HepG2 (cell line): Measurements from ENCODE around the gene MFSD12. TPM values are rescaled to one million over a fixed set of nuclear protein-coding genes. Genes with fewer than 3 reads are reported as not detected.
A peak's percentile ranks its signal among the peaks of the same experiment; 100 is the strongest.

Source experiments
- DPF2 ChIP-seq: sonication (generic); formaldehyde crosslinking; IDR thresholded peaks from 2 replicates; pipeline ENCODE4 v1.4.0; 2020; ENCODE audit warnings: mild to moderate bottlenecking, low read depth, missing genetic modification reagents, borderline replicate concordance
- GATAD1 ChIP-seq: IDR thresholded peaks from 2 replicates; pipeline ENCODE4 v1.6.1; 2016; ENCODE audit warnings: missing genetic modification reagents, missing compliant biosample characterization
- HIVEP1 ChIP-seq: sonication (generic); formaldehyde crosslinking; IDR thresholded peaks from 2 replicates; pipeline ENCODE4 v1.4.0; 2020; ENCODE audit warnings: mild to moderate bottlenecking, missing genetic modification reagents
- MBNL3 ChIP-seq: fragments of 250-450 bp; sonication (Bioruptor Pico); conservative IDR thresholded peaks from 2 replicates; pipeline ENCODE4 v1.8.0; 2022; ENCODE audit warnings: mild to moderate bottlenecking, inconsistent platforms
- NFIC ChIP-seq: IDR thresholded peaks from 2 replicates; pipeline ENCODE4 v1.6.1; 2012; ENCODE audit warnings: mild to moderate bottlenecking, low read length, inconsistent platforms
- NR2F6 ChIP-seq, 2 experiments: IDR thresholded peaks; 2 replicates each; pipeline ENCODE4 v1.6.1; 2016; ENCODE audit warnings: antibody characterized with exemption in 1 of 2, mild to moderate bottlenecking in 1 of 2
- PBX2 ChIP-seq: IDR thresholded peaks from 2 replicates; pipeline ENCODE4 v1.6.1; 2016; ENCODE audit warnings: control low read depth
- PCBP1 ChIP-seq: fragments of 200-400 bp; formaldehyde crosslinking; IDR thresholded peaks from 2 replicates; pipeline ENCODE4 v1.6.1; 2017; ENCODE audit warnings: mild to moderate bottlenecking, low read depth, low read length, borderline replicate concordance
- POLR2AphosphoS5 ChIP-seq: IDR thresholded peaks from 2 replicates; pipeline ENCODE4 v1.6.1; 2012; ENCODE audit warnings: low read depth, low read length
- PRMT3 ChIP-seq: sonication (generic); formaldehyde crosslinking; IDR thresholded peaks from 2 replicates; pipeline ENCODE4 v1.8.1; 2022; ENCODE audit warnings: low read depth, mild to moderate bottlenecking, moderate library complexity, missing genetic modification reagents, borderline replicate concordance
- SALL2 ChIP-seq: sonication (generic); formaldehyde crosslinking; IDR thresholded peaks from 2 replicates; pipeline ENCODE4 v1.8.1; 2023; ENCODE audit warnings: mild to moderate bottlenecking, missing genetic modification reagents, inconsistent platforms
- SMAD3 ChIP-seq: sonication (generic); formaldehyde crosslinking; IDR thresholded peaks from 2 replicates; pipeline ENCODE4 v1.4.0; 2020; ENCODE audit warnings: missing genetic modification reagents
- SP140L ChIP-seq: sonication (generic); formaldehyde crosslinking; IDR thresholded peaks from 2 replicates; pipeline ENCODE4 v1.4.0; 2020; ENCODE audit warnings: missing genetic modification reagents, borderline replicate concordance
- SP2 ChIP-seq: sonication (generic); formaldehyde crosslinking; IDR thresholded peaks from 2 replicates; pipeline ENCODE4 v1.5.1; 2020; ENCODE audit warnings: mild to moderate bottlenecking, missing genetic modification reagents
- SPEN ChIP-seq: sonication (generic); formaldehyde crosslinking; IDR thresholded peaks from 2 replicates; pipeline ENCODE4 v1.5.1; 2020; ENCODE audit warnings: low read depth, mild to moderate bottlenecking, missing genetic modification reagents
- TBL1XR1 ChIP-seq: fragments of 150-350 bp; IDR thresholded peaks from 2 replicates; pipeline ENCODE4 v1.6.1; 2014; ENCODE audit warnings: borderline replicate concordance, low read length; ENCODE audit not compliant: partially characterized antibody
- TCF7 ChIP-seq: sonication (generic); IDR thresholded peaks from 2 replicates; pipeline ENCODE4 v1.6.1; 2016; ENCODE audit warnings: antibody characterized with exemption, low read depth
- ZBTB26 ChIP-seq: IDR thresholded peaks from 2 replicates; pipeline ENCODE4 v1.6.1; 2016; ENCODE audit warnings: missing compliant biosample characterization, missing genetic modification reagents, borderline replicate concordance
- ZNF160 ChIP-seq: sonication (generic); formaldehyde crosslinking; IDR thresholded peaks from 2 replicates; pipeline ENCODE4 v1.8.0; 2022; ENCODE audit warnings: mild to moderate bottlenecking, inconsistent platforms, missing genetic modification reagents
- ZNF224 ChIP-seq: sonication (generic); formaldehyde crosslinking; IDR thresholded peaks from 2 replicates; pipeline ENCODE4 v1.5.0; 2020; ENCODE audit warnings: mild to moderate bottlenecking, missing genetic modification reagents
- ZNF570 ChIP-seq: sonication (generic); formaldehyde crosslinking; IDR thresholded peaks from 2 replicates; pipeline ENCODE4 v1.4.0; 2020; ENCODE audit warnings: mild to moderate bottlenecking, missing genetic modification reagents, borderline replicate concordance
- ZNF572 ChIP-seq: sonication (generic); formaldehyde crosslinking; IDR thresholded peaks from 2 replicates; pipeline ENCODE4 v1.5.1; 2020; ENCODE audit warnings: mild to moderate bottlenecking, missing genetic modification reagents
- ZNF616 ChIP-seq: sonication (generic); formaldehyde crosslinking; IDR thresholded peaks from 2 replicates; pipeline ENCODE4 v1.5.0; 2020; ENCODE audit warnings: low read depth, mild to moderate bottlenecking, missing genetic modification reagents
- ZNF841 ChIP-seq: sonication (generic); formaldehyde crosslinking; IDR thresholded peaks from 2 replicates; pipeline ENCODE4 v1.8.1; 2023; ENCODE audit warnings: missing genetic modification reagents, borderline replicate concordance
- polyA plus RNA-seq, 8 experiments: library from polyadenylated mRNA; depleted of rRNA in 3 of 8; stranded (reverse) in 7 of 8; unstranded in 1 of 8; fragments of >200 nt; fragmentation: Illumina TruSeq in 4 of 8; extraction: Trizol in 4 of 8; gene quantifications; 2 replicates each; pipeline versions ENCODE4 v1.2.1 to v1.2.3, GENCODE V29; 2011 to 2016; ENCODE audit warnings: low read depth in 4 of 8, missing spikeins in 1 of 8, mixed read lengths in 1 of 8; ENCODE audit not compliant: insufficient read depth in 1 of 8
- total RNA-seq, 5 experiments: library from RNA; depleted of rRNA; stranded (reverse); fragments of >200 nt; fragmentation: Illumina TruSeq; extraction: Trizol; gene quantifications; 2 replicates each; pipeline ENCODE4 v1.2.3, GENCODE V29; 2016; ENCODE audit warnings: low read depth in 1 of 5
- TF ChIP-seq, protein P1 (sequence below): sonication (generic); formaldehyde crosslinking; IDR thresholded peaks from 2 replicates; pipeline ENCODE4 v1.5.1; 2020; ENCODE audit warnings: mild to moderate bottlenecking, missing genetic modification reagents, moderate library complexity

Gene MFSD12
- total and polyA plus RNA-seq, 2 of the 13 experiments (the other 11 are each of a cell fraction or from before 2014, with no cell fraction given), result 27.2 to 29.1 TPM

DNA sequence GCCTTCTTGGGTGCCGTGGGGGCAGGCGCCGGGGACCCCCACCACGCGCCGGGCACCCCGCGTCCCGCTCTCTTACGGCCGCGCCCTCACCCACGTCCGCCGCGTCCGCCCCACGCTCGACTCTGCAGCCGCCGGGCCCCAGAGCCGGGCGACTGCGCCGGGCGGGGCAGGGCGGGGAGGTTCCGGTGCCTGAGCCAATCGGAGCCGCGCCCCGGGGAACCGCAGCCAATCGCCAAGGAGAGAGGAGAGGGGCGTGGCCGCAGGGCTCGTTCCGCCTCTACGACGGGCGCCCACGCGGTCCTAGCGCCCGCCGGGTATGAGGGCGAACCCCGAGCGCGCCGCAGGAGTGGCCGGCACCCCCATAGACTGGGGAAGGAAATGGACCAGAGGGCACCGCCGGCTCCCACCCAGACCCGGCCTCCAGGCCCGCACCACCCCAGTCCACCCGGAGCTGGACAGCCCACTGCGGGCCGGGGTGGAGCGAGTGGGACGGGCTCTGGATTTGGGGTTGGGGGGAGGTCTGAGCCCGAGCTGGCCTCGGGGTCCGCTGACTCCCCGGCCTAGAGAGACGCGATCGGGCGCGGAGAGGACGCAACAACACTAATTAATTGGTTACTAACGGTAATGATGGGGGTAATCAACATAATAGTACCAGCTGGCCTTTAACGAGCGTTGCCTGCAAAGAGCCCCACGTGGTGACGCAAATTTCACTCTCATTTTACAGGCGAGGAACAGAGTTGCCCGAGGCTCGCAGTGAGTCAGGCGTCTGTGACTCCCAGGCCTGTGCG, at the start of gene MFSD12 (continued):
- TF ChIP-seq PBX2 (no peak), SMAD3 (CRISPR knock-in tag) (no peak), GATAD1 (CRISPR knock-in tag) (peak; percentile 6; the same call in 1 of the 2 replicates), SALL2 (CRISPR knock-in tag) (peak; percentile 67; the same call in 1 of the 2 replicates), HIVEP1 (CRISPR knock-in tag) (no peak), PRMT3 (CRISPR knock-in tag) (no peak), NR2F6 (IDR thresholded peaks at IDR 0.05) (no peak), NR2F6 (CRISPR knock-in tag; IDR thresholded peaks at IDR 0.05) (no peak), PCBP1 (0 out of 2 replicates have a peak, but pooled peaks have one; percentile 43), SP2 (CRISPR knock-in tag) (peak; percentile 91), ZBTB26 (no peak), ZNF570 (CRISPR knock-in tag) (no peak), ZNF572 (CRISPR knock-in tag) (no peak), SPEN (peak; percentile 48), TBL1XR1 (no peak), TCF7 (no peak), SP140L (no peak), ZNF616 (peak; percentile 35; the same call in 1 of the 2 replicates), NFIC (no peak), POLR2AphosphoS5 (peak; percentile 55), ZNF160 (CRISPR knock-in tag) (no peak), ZNF841 (CRISPR knock-in tag) (no peak), DPF2 (CRISPR knock-in tag) (no peak), ZNF224 (CRISPR knock-in tag) (0 out of 2 replicates have a peak, but pooled peaks have one; percentile 44), MBNL3 (CRISPR knock-in tag) (no peak)
- TF ChIP-seq, protein P1, sequence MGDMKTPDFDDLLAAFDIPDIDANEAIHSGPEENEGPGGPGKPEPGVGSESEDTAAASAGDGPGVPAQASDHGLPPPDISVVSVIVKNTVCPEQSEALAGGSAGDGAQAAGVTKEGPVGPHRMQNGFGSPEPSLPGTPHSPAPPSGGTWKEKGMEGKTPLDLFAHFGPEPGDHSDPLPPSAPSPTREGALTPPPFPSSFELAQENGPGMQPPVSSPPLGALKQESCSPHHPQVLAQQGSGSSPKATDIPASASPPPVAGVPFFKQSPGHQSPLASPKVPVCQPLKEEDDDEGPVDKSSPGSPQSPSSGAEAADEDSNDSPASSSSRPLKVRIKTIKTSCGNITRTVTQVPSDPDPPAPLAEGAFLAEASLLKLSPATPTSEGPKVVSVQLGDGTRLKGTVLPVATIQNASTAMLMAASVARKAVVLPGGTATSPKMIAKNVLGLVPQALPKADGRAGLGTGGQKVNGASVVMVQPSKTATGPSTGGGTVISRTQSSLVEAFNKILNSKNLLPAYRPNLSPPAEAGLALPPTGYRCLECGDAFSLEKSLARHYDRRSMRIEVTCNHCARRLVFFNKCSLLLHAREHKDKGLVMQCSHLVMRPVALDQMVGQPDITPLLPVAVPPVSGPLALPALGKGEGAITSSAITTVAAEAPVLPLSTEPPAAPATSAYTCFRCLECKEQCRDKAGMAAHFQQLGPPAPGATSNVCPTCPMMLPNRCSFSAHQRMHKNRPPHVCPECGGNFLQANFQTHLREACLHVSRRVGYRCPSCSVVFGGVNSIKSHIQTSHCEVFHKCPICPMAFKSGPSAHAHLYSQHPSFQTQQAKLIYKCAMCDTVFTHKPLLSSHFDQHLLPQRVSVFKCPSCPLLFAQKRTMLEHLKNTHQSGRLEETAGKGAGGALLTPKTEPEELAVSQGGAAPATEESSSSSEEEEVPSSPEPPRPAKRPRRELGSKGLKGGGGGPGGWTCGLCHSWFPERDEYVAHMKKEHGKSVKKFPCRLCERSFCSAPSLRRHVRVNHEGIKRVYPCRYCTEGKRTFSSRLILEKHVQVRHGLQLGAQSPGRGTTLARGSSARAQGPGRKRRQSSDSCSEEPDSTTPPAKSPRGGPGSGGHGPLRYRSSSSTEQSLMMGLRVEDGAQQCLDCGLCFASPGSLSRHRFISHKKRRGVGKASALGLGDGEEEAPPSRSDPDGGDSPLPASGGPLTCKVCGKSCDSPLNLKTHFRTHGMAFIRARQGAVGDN (CRISPR knock-in tag), result peak; percentile 75
